ENCODE measurements around the gene HIRA. TPM values are rescaled to one million over a fixed set of nuclear protein-coding genes. Genes with fewer than 3 reads are reported as not detected.
"Not testable (repeated sequence)": the region's sequence is repeated elsewhere in the genome, so short reads cannot be mapped to it uniquely, and the experiment has no call there.

HIRA gene
- total and polyA plus RNA-seq, 8 donors = 6.4 to 47.2 (median 12.6) TPM

DNA sequence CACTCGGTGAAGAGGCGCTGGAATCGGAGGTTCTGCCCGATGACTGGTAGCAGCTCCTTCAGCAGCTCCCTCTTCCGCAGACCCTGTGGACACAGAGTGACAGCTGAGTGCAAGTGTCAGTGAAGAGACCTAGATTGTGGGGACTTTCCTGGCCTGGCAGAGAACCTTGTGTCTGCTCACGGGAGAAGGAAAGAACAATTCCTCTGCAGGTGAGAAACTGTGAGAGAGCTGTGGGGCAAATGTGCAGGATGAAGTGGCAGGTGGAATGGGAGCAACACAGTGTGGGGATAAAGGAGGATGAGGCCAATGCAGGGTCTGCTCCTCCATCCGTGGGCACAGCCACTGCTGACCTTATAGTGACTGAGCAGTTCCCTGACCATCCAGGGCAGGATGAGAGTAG, 100.1 kb downstream of the HIRA start:
- WGBS, 5 donors = 94 to 98% (median 96%) methylated on average over 7 of the region's 7 CpGs
- TF ChIP-seq POLR2AphosphoS5 (IDR thresholded peaks at IDR 0.05) (no peak), EP300 (IDR thresholded peaks at IDR 0.05) (no peak), POLR2A (IDR thresholded peaks at IDR 0.05) (no peak)
- TF ChIP-seq, protein P1, sequence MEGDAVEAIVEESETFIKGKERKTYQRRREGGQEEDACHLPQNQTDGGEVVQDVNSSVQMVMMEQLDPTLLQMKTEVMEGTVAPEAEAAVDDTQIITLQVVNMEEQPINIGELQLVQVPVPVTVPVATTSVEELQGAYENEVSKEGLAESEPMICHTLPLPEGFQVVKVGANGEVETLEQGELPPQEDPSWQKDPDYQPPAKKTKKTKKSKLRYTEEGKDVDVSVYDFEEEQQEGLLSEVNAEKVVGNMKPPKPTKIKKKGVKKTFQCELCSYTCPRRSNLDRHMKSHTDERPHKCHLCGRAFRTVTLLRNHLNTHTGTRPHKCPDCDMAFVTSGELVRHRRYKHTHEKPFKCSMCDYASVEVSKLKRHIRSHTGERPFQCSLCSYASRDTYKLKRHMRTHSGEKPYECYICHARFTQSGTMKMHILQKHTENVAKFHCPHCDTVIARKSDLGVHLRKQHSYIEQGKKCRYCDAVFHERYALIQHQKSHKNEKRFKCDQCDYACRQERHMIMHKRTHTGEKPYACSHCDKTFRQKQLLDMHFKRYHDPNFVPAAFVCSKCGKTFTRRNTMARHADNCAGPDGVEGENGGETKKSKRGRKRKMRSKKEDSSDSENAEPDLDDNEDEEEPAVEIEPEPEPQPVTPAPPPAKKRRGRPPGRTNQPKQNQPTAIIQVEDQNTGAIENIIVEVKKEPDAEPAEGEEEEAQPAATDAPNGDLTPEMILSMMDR (IDR thresholded peaks at IDR 0.05) = no peak
- no peak for DNase-seq
- H3K9me3 ChIP-seq = peaks cover 0 to 30% (median 16%) of the 10 kb centered on the region in 4 donors
- H3K4me1 ChIP-seq = no peaks in the 10 kb centered on the region
- H3K4me3 ChIP-seq = no peak overlapping the region
- no peaks in the 10 kb centered on the region for H3K27me3 ChIP-seq
- H3K36me3 ChIP-seq = peaks cover 44 to 86% (median 80%) of the 10 kb centered on the region in 4 donors
- no peak overlapping the region for H3K27ac ChIP-seq
- intact Hi-C loops (cut with DNase I; ENCODE audit: low total_unique reads) = no loop called here

DNA sequence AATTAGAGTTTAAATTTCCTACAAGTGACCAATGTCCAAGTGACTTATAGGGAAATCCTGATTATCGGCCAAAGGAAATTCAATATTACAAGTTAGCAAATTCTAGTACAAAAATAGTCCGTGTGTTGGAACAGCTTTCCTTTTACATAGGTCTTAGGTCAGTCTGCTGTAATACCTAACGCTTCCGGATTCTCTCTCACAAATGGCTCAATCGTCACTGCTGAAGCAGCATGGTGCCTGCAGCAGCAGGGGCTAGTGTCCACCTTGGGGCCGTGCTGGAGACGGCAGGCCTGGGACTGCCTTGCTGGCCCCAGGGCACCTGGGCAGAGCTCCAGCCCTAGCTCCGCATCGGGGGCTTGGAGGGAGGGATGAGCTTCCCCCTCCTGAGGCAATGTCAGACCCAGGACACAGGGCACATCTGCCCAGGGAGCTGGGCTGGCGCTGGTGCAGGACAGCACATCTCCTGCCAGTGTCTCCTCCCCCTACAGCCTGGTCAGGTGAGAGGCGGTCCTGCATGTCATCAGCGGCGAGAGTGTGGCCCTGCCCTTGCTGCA, 100.6 kb downstream of the HIRA start:
- Histone ChIP-seq H3K27me3 (no peaks in the 10 kb centered on the region), H3K36me3 (peaks cover 38 to 81% (median 75%) of the 10 kb centered on the region in 4 donors), H3K9me3 (peaks cover 0 to 24% (median 13%) of the 10 kb centered on the region in 4 donors), H3K27ac (no peak overlapping the region), H3K4me3 (no peak overlapping the region), H3K4me1 (no peaks in the 10 kb centered on the region)
- TF ChIP-seq POLR2AphosphoS5 (IDR thresholded peaks at IDR 0.05) (no peak), POLR2A (IDR thresholded peaks at IDR 0.05) (no peak), EP300 (IDR thresholded peaks at IDR 0.05) (no peak)
- TF ChIP-seq, protein P1 (IDR thresholded peaks at IDR 0.05) = no peak
- intact Hi-C loops (cut with DNase I; ENCODE audit: low total_unique reads) = no loop called here
- WGBS, 5 donors = 93 to 98% (median 97%) methylated on average over 7 to 13 of the region's 13 CpGs
- DNase-seq = no peak

DNA sequence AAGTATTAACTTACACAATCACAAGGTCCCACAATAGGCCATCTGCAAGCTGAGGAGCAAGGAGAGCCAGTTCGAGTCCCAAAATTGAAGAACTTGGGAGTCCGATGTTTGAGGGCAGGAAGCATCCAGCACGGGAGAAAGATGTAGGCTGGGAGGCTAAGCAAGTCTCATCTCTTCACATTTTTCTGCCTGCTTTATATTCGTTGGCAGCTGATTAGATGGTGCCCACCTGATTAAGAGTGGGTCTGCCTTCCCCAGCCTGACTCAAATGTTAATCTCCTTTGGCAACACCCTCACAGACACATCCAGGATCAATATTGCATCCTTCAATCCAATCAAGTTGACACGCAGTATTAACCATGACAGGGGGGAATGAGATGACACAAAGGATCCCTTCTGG, 101.3 kb downstream of the HIRA start:
- H3K27me3 ChIP-seq; intact Hi-C loops (cut with DNase I; ENCODE audit: low total_unique reads); DNase-seq; H3K4me1 ChIP-seq; H3K27ac ChIP-seq; H3K4me3 ChIP-seq: not testable (repeated sequence)
- peaks cover 0 to 24% (median 13%) of the 10 kb centered on the region in 4 donors for H3K9me3 ChIP-seq
- 87 to 98% (median 95%) methylated on average over 5 of the region's 5 CpGs for WGBS, 5 donors
- peaks cover 34 to 73% (median 68%) of the 10 kb centered on the region in 4 donors for H3K36me3 ChIP-seq

DNA sequence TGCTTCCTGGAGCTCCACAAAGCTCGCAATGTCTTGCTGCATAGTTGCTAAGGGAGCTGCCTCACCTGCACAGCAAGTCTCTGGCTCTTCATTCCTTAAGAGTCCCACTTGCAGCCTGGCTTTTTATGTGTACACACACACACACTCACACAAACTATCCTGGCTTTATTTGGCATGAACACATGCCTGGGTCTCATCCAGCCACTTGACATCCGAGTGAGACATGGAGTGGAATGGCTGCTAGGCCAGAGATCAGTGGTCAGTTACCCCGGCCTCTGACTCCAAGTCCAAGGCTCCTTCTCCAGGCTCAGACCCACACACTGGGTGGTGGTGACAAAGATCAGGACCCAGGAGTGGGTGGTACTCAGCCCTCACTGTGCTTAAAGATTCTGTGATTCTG, 102.1 kb downstream of the HIRA start:
- WGBS, 5 donors = 95 to 100% (median 97%) methylated on average over 3 of the region's 3 CpGs
- peaks cover 28 to 66% (median 60%) of the 10 kb centered on the region in 4 donors for H3K36me3 ChIP-seq
- TF ChIP-seq, protein P1 (IDR thresholded peaks at IDR 0.05) = no peak
- TF ChIP-seq EP300 (IDR thresholded peaks at IDR 0.05) (no peak), POLR2AphosphoS5 (IDR thresholded peaks at IDR 0.05) (no peak), POLR2A (IDR thresholded peaks at IDR 0.05) (no peak)

DNA sequence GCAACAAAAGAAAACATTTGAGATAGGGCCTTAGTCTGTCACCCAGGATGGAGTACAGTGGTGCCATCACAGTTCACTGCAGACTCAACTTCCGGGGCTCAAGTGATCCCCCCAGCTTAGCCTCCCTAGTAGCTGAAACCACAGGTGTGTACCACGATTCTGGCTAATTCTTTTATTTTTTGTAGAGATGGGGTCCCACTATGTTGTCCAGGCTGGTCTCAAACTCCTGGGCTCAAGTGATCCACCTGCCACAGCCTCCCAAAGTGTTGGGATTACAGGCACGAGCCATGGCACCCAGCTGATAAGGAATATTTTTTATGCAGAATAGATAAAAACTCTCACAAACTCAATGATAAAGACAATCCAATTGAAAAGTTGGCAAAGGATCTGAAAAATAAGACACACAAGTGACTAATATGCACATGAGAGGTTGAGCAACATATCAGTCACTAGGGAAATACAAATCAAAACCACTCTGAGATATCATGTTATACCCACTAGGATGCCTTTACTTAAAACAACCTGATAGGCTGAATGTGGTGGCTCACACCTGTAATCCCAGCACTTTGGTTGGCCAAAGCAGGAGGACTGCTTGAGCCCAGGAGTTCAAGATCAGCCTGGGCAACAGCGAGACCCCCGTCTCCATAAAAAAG, 106.1 kb downstream of the HIRA start:
- no peak overlapping the region for H3K4me3 ChIP-seq
- no peak for DNase-seq
- H3K4me1 ChIP-seq = no peaks in the 10 kb centered on the region
- intact Hi-C loops (cut with DNase I; ENCODE audit: low total_unique reads) = no loop called here
- peaks cover 13 to 26% (median 22%) of the 10 kb centered on the region in 4 donors for H3K36me3 ChIP-seq
- H3K27me3 ChIP-seq = no peaks in the 10 kb centered on the region
- TF ChIP-seq, protein P1 (IDR thresholded peaks at IDR 0.05) = no peak
- TF ChIP-seq EP300 (IDR thresholded peaks at IDR 0.05) (no peak), POLR2A (IDR thresholded peaks at IDR 0.05) (no peak), POLR2AphosphoS5 (IDR thresholded peaks at IDR 0.05) (no peak)
- WGBS, 5 donors = 85 to 88% (median 87%) methylated on average over 5 of the region's 5 CpGs
- peaks cover 0 to 10% (median 4%) of the 10 kb centered on the region in 4 donors for H3K9me3 ChIP-seq
- H3K27ac ChIP-seq = no peak overlapping the region

More for the DNA sequence above, 102.1 kb downstream of the HIRA start:
- intact Hi-C loops (cut with DNase I; ENCODE audit: low total_unique reads) = no loop called here
- H3K27ac ChIP-seq = no peak overlapping the region
- H3K4me1 ChIP-seq = no peaks in the 10 kb centered on the region
- DNase-seq = no peak
- H3K27me3 ChIP-seq = no peaks in the 10 kb centered on the region
- H3K4me3 ChIP-seq = no peak overlapping the region
- H3K9me3 ChIP-seq = peaks cover 0 to 24% (median 13%) of the 10 kb centered on the region in 4 donors

DNA sequence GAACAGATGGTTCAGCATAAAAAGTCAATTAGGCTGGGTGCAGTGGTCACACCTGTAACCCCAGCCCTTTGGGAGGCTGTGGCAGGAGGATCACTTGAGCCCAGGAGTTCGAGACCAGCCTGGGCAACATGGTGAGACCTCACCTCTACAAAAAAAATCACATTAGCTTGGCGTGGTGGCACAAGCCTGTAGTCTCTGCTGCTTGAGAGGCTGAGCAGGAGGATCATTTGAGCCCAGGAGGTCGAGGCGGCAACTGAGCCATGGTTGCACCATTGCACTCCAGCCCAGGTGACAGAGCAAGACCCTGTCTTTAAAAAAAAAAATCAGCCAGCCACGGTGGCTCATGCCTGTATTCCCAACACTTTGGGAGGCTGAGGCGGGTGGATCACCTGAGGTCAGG, 108.1 kb downstream of the HIRA start:
- WGBS, 5 donors = 83 to 94% (median 93%) methylated on average over 6 of the region's 6 CpGs
- H3K27me3 ChIP-seq; intact Hi-C loops (cut with DNase I; ENCODE audit: low total_unique reads); H3K4me3 ChIP-seq; H3K27ac ChIP-seq; H3K36me3 ChIP-seq; H3K4me1 ChIP-seq; DNase-seq: not testable (repeated sequence)
- peaks cover 0 to 13% (median 6%) of the 10 kb centered on the region in 4 donors for H3K9me3 ChIP-seq

Data from stomach (tissue), 9 donors.